ENCODE measurements around the gene REEP1.

Gene REEP1

DNA sequence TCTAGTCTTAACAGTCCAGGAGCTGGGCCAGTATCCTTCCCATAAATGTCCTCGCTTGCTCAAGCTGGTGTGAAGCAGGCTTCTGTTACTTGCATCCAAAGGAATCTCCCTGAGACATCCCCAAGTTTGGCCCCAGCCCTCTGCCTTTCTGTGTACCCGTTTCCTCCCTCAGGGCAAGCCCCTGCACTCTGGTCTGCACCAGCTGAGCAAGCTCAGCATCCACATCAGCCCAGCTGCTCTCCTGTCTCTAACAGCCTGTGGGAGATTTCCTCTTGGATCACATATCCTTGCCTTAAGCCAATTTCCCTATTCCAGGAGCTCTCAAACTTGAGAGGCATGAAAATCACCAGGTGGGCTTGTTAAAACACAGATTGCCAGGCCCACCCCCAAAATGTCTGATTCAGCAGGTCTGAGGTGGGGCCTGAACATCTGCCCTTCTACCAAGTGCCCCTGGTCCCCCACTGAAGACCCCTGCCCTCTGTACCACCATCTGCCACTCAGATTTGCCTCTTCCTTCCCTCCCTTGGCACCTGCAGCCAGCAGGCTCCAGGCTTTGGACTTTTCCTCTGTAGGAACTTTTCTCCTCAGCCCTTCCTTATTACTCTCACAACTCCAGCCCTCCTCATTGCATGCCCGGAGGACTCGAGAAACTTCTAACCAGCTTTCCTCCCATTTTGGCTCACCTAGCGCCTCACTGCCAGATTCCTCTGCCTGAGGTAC lies 32.1 kb downstream of the REEP1 start:
- Mint-ChIP-seq H3K36me3 (ENCODE audit: low read depth) (no peaks in the 10 kb centered on the region), H3K9me3 (no peaks in the 10 kb centered on the region), H3K27ac (no peak overlapping the region), H3K4me1 (ENCODE audit: low read depth) (no peaks in the 10 kb centered on the region), H3K4me3 (no peak overlapping the region), H3K27me3 (peaks cover 17% of the 10 kb centered on the region)

DNA sequence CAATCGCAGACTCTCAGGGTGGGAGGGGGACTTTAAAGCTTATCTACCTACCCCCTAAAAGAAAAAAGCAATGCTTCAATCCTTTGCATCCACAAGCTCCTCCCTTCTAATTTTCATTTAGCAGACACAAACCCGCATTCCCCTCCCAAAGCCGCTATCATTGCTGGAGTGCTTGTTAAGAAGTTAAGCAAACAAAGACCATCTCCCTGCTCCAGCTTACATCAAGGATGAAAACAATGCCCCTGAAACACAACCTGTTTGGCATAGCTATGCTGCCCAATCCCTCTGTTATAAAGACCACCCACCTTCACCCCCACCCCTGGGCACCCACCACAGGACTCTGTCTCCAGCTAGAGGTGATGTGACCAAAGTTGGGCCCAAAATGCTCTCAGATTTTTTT lies 33.0 kb downstream of the REEP1 start:
- H3K4me1 Mint-ChIP-seq (ENCODE audit: low read depth): no peaks in the 10 kb centered on the region
- H3K27me3 Mint-ChIP-seq: peaks cover 22% of the 10 kb centered on the region
- H3K4me3 Mint-ChIP-seq: no peak overlapping the region
- no peaks in the 10 kb centered on the region for H3K36me3 Mint-ChIP-seq (ENCODE audit: low read depth)
- no peak overlapping the region for H3K27ac Mint-ChIP-seq
- H3K9me3 Mint-ChIP-seq: no peaks in the 10 kb centered on the region

DNA sequence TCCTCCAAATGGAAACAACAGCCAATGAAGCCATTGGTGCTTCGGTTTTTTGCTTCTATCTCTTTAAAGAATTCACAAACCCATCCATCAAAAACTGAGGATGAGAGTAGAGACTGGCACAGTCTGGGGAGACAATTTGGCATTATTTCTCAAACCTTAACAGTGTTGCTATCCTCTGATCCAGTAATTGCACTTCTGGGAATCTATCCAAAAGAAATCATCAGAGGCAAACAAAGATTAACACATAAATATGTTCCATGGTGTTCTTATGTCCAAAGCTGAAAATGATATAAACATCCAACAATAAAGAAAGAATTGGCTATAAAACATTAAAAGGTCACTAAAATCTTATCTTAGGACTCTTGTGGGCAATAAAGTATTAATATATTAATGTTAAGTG lies 35.1 kb downstream of the REEP1 start:
- Mint-ChIP-seq H3K9me3 (no peaks in the 10 kb centered on the region), H3K4me3 (no peak overlapping the region), H3K4me1 (ENCODE audit: low read depth) (no peaks in the 10 kb centered on the region), H3K27ac (no peak overlapping the region), H3K27me3 (peaks cover 26% of the 10 kb centered on the region), H3K36me3 (ENCODE audit: low read depth) (no peaks in the 10 kb centered on the region)

DNA sequence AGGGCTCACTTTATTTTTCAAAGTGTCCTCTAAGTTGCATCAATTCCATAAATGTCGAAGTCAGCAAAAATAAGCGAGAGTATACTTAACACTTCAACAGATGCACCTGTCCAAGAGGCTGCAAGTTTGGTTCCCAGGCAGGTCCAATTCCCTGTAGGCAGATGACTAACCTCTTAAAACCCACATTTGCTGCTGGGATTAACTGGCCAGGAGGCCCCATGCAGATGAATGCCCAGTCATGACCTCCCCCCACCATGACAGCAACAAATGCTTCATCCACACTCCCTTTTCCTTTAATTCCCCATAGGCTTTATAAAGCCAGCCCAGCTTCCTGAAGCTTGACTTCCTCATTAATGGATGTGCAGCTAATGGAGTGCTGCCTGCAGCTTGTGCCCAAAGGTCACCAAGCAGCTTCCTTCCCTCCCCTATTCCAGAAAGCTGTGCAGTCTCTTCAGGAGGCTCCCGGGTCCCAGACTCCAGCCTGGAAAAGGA lies 35.7 kb downstream of the REEP1 start:
- Mint-ChIP-seq H3K27ac (no peak overlapping the region), H3K36me3 (ENCODE audit: low read depth) (no peaks in the 10 kb centered on the region), H3K27me3 (peaks cover 28% of the 10 kb centered on the region), H3K9me3 (no peaks in the 10 kb centered on the region), H3K4me1 (ENCODE audit: low read depth) (no peaks in the 10 kb centered on the region), H3K4me3 (no peak overlapping the region)

GRCh38 chr2:86301009-86301408 lies 36.4 kb downstream of the REEP1 start:
- H3K9me3 Mint-ChIP-seq: no peaks in the 10 kb centered on the region
- no peaks in the 10 kb centered on the region for H3K36me3 Mint-ChIP-seq (ENCODE audit: low read depth)
- peaks cover 24% of the 10 kb centered on the region for H3K27me3 Mint-ChIP-seq
- H3K27ac Mint-ChIP-seq: no peak overlapping the region
- H3K4me3 Mint-ChIP-seq: no peak overlapping the region
- H3K4me1 Mint-ChIP-seq (ENCODE audit: low read depth): no peaks in the 10 kb centered on the region

DNA sequence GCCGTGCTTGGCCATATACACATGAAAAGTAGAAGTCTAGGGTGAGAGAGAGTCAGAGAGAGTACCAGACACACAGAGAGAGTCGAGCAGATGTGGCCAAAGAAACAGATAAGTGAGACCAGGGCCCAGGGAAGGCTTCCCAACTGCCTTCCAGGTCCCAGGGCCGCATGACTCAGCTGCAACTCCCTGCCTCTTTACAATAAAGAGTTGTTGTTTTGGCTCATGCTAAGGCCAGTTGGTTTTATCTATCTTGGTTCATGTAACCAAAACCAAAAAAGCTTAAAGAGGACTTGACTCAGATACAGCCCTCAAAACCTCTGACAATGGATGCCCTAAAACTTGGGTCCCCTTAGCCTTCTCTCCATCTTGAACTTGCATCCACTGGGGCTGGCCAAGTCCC lies 36.9 kb downstream of the REEP1 start:
- no peaks in the 10 kb centered on the region for H3K36me3 Mint-ChIP-seq (ENCODE audit: low read depth)
- peaks cover 28% of the 10 kb centered on the region for H3K27me3 Mint-ChIP-seq
- no peak overlapping the region for H3K4me3 Mint-ChIP-seq
- H3K9me3 Mint-ChIP-seq: no peaks in the 10 kb centered on the region
- H3K4me1 Mint-ChIP-seq (ENCODE audit: low read depth): no peaks in the 10 kb centered on the region
- H3K27ac Mint-ChIP-seq: no peak overlapping the region

DNA sequence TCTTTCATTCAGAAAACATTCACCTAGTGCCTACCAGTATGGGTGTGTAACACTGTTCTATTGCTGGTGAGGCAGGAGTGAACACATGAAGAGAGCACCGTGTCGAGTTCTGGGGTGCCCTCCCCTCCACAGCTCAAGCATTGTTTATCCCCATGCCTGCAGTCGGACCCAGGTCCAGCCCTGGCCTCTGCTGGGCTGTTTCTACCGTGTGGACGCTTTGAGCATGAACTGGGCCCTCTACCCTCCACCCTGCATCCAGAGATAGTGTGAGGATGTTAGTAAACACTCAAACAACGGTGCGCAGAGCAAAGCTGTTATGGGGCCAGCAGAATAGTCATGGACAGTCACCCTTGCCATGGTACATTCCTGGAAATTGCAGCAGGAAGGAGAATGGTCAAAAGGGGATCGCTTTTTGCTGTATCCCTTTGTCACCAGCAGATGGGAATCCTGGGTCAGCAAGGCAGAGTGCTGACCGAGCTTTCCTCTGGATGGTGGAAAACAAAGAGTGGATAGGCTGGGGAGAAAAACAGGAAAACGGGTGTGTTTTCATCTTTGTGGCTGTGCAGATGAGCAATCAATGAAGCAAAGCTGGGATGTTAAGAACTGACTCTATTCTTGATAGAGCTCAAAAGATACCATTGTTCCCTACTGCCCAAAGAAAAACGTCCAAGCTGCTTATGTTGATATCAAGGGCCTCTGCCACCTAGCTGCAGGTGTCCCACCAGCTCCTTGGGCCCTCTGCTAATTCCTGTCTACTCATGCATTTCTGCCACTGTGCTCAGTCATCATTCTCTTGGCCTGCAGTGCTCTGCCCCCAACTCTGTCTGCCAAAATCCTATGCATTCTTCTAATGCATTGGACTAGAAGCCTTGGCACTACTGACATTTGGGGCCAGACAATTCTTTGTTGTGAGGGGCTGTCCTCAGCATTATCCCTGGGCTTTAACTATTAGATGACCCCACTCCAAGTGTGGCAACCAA lies 38.7 kb downstream of the REEP1 start:
- Mint-ChIP-seq H3K36me3 (ENCODE audit: low read depth) (no peaks in the 10 kb centered on the region), H3K4me3 (no peak overlapping the region), H3K9me3 (no peaks in the 10 kb centered on the region), H3K27me3 (peaks cover 31% of the 10 kb centered on the region), H3K27ac (no peak overlapping the region), H3K4me1 (ENCODE audit: low read depth) (no peaks in the 10 kb centered on the region)

GRCh38 chr2:86297382-86298147 lies 39.9 kb downstream of the REEP1 start:
- Mint-ChIP-seq H3K4me3 (no peak overlapping the region), H3K27ac (no peak overlapping the region), H3K4me1 (ENCODE audit: low read depth) (no peaks in the 10 kb centered on the region), H3K36me3 (ENCODE audit: low read depth) (no peaks in the 10 kb centered on the region), H3K27me3 (peaks cover 33% of the 10 kb centered on the region), H3K9me3 (no peaks in the 10 kb centered on the region)

GRCh38 chr2:86296947-86297346 lies 40.5 kb downstream of the REEP1 start:
- peaks cover 35% of the 10 kb centered on the region for H3K27me3 Mint-ChIP-seq
- no peak overlapping the region for H3K4me3 Mint-ChIP-seq
- no peaks in the 10 kb centered on the region for H3K9me3 Mint-ChIP-seq
- no peaks in the 10 kb centered on the region for H3K36me3 Mint-ChIP-seq (ENCODE audit: low read depth)
- H3K4me1 Mint-ChIP-seq (ENCODE audit: low read depth): no peaks in the 10 kb centered on the region
- no peak overlapping the region for H3K27ac Mint-ChIP-seq

DNA sequence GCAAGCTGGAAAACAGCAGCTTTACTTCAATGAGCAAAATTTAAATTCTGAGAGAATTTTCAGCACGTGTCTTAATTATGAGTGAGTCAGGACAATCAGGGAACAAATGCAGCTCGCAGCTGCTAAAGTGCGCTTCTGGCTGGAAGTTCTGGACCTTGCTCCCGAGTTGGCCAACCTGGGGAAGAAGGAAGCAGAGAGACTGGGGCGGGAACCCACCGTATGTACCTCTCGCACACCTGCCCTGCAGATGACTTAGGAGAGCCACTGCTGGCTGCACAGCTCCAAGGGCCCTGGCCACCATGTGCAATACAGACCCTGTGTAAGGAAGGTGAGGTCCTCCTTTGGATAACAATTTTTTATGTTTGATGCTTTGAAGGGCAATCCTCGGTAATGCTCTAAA lies 42.4 kb downstream of the REEP1 start:
- Mint-ChIP-seq H3K27me3 (peaks cover 35% of the 10 kb centered on the region), H3K4me1 (ENCODE audit: low read depth) (no peaks in the 10 kb centered on the region), H3K4me3 (no peak overlapping the region), H3K36me3 (ENCODE audit: low read depth) (no peaks in the 10 kb centered on the region), H3K27ac (no peak overlapping the region), H3K9me3 (no peaks in the 10 kb centered on the region)

- Mint-ChIP-seq H3K27ac (no peak overlapping the region), H3K27me3 (peaks cover 47% of the 10 kb centered on the region), H3K9me3 (no peaks in the 10 kb centered on the region), H3K4me1 (ENCODE audit: low read depth) (no peaks in the 10 kb centered on the region), H3K4me3 (no peak overlapping the region), H3K36me3 (ENCODE audit: low read depth) (no peaks in the 10 kb centered on the region)
Measured at GRCh38 chr2:86293612-86294011, 43.8 kb downstream of the REEP1 start.

GRCh38 chr2:86292571-86293515 lies 44.6 kb downstream of the REEP1 start:
- Mint-ChIP-seq H3K4me3 (no peak overlapping the region), H3K9me3 (no peaks in the 10 kb centered on the region), H3K36me3 (ENCODE audit: low read depth) (no peaks in the 10 kb centered on the region), H3K27ac (no peak overlapping the region), H3K27me3 (peaks cover 46% of the 10 kb centered on the region), H3K4me1 (ENCODE audit: low read depth) (no peaks in the 10 kb centered on the region)

GRCh38 chr2:86291328-86291662 lies 46.1 kb downstream of the REEP1 start:
- Mint-ChIP-seq H3K4me1 (ENCODE audit: low read depth) (no peaks in the 10 kb centered on the region), H3K9me3 (no peaks in the 10 kb centered on the region), H3K27me3 (peaks cover 42% of the 10 kb centered on the region)

More at GRCh38 chr2:86291328-86291662, 46.1 kb downstream of the REEP1 start:
- H3K27ac Mint-ChIP-seq: no peak overlapping the region
- no peaks in the 10 kb centered on the region for H3K36me3 Mint-ChIP-seq (ENCODE audit: low read depth)
- no peak overlapping the region for H3K4me3 Mint-ChIP-seq
